ENCODE results near the gene MAML3.
A peak's percentile ranks its signal among the peaks of the same experiment; 100 is the strongest.

MAML3 gene

DNA sequence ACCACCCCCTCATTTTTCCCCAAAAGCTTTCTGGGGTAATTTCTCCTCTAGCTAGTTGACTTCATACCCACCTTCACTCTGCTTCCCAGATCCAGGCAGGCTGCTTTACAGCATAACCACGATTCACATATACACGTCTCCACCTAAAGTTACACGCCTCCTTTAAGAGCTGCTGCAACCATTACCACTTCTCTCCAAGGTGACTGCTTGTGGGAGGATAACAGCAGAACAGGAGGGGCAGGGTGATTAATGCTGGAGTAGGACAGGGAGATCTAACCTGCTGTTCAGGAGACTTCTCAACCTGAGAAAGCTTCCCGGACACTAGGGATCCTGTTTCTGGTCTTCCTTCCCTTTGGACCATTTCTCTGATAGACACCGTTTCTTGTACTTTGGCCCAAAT, 411.0 kb downstream of the MAML3 start:
- Histone ChIP-seq H3K9me3 (ENCODE audit: severe bottlenecking) (no peaks in the 10 kb centered on the region), H3K4me3 (ENCODE audit: severe bottlenecking) (no peak overlapping the region), H3K27ac (ENCODE audit: poor library complexity, severe bottlenecking) (no peak overlapping the region), H3K4me1 (ENCODE audit: insufficient read depth, poor library complexity, severe bottlenecking) (peaks cover 4% of the 10 kb centered on the region), H3K36me3 (ENCODE audit: low read depth) (no peaks in the 10 kb centered on the region), H3K27me3 (ENCODE audit: insufficient read depth, poor library complexity, severe bottlenecking) (no peaks in the 10 kb centered on the region)
- ATAC-seq (ENCODE audit: low read depth) (no peak), DNase-seq (ENCODE audit: low spot score) (no peak)
- TF ChIP-seq, protein P1, sequence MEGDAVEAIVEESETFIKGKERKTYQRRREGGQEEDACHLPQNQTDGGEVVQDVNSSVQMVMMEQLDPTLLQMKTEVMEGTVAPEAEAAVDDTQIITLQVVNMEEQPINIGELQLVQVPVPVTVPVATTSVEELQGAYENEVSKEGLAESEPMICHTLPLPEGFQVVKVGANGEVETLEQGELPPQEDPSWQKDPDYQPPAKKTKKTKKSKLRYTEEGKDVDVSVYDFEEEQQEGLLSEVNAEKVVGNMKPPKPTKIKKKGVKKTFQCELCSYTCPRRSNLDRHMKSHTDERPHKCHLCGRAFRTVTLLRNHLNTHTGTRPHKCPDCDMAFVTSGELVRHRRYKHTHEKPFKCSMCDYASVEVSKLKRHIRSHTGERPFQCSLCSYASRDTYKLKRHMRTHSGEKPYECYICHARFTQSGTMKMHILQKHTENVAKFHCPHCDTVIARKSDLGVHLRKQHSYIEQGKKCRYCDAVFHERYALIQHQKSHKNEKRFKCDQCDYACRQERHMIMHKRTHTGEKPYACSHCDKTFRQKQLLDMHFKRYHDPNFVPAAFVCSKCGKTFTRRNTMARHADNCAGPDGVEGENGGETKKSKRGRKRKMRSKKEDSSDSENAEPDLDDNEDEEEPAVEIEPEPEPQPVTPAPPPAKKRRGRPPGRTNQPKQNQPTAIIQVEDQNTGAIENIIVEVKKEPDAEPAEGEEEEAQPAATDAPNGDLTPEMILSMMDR (IDR thresholded peaks at IDR 0.05; ENCODE audit: poor library complexity, severe bottlenecking), result no peak

DNA sequence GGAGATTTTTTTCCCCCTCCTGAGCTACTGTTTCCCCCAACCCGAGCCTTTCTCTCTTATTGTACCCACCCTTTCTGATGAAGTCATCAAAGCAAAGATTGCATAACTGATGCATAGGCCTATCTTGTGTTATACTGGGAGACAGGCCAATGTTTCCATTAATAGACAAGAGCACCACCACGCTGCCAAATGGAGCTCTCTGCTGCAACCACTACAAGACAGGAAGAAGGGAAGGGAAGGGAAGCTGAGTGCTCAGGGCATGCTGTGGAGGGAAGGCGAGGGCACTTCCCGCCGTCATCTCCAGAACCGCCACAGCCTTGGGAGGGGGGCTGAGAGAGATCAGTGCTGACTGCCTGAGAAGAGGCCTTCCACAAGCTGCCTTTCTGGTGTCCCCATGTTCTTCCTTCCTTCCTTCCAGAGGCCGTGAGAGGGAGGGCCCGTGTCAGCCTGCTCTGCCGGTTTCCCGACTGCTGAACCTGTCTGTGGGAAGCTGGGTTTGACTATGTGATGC, 413.4 kb downstream of the MAML3 start:
- Histone ChIP-seq H3K9me3 (ENCODE audit: severe bottlenecking) (no peaks in the 10 kb centered on the region), H3K27ac (ENCODE audit: poor library complexity, severe bottlenecking) (no peak overlapping the region), H3K27me3 (ENCODE audit: insufficient read depth, poor library complexity, severe bottlenecking) (no peaks in the 10 kb centered on the region), H3K4me3 (ENCODE audit: severe bottlenecking) (no peak overlapping the region), H3K36me3 (ENCODE audit: low read depth) (no peaks in the 10 kb centered on the region), H3K4me1 (ENCODE audit: insufficient read depth, poor library complexity, severe bottlenecking) (peaks cover 4% of the 10 kb centered on the region)
- DNase-seq (ENCODE audit: low spot score), result no peak
- TF ChIP-seq, protein P1 (IDR thresholded peaks at IDR 0.05; ENCODE audit: poor library complexity, severe bottlenecking), result peak; percentile 28
- ATAC-seq (ENCODE audit: low read depth), result peak; percentile 89

DNA sequence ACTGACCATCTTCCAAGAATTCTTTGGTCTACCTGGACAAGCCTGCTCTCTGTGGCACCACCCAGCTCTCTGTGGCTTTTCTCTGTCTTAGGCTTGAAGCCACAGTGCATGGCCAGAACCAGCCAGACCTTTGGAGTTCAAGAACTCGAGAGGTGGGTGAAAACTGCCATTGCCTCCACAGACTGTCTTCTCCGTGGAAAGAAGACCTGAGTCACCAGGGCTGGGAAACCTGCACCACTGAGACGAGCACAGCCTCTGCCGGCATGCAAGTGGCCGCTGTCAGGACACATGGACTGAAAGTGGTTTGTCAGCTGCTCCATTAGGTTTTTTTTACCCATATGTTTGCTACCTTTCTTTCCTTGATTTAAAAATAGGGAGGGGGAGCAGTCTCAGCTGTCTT, 413.9 kb downstream of the MAML3 start:
- H3K27ac ChIP-seq (ENCODE audit: poor library complexity, severe bottlenecking), result no peak overlapping the region
- DNase-seq (ENCODE audit: low spot score) (no peak), ATAC-seq (ENCODE audit: low read depth) (peak; percentile 15; the same call in 1 of the 3 replicates)
- H3K27me3 ChIP-seq (ENCODE audit: insufficient read depth, poor library complexity, severe bottlenecking), result no peaks in the 10 kb centered on the region
- no peaks in the 10 kb centered on the region for H3K36me3 ChIP-seq (ENCODE audit: low read depth)
- no peak overlapping the region for H3K4me3 ChIP-seq (ENCODE audit: severe bottlenecking)
- H3K4me1 ChIP-seq (ENCODE audit: insufficient read depth, poor library complexity, severe bottlenecking), result peaks cover 4% of the 10 kb centered on the region
- TF ChIP-seq, protein P1 (IDR thresholded peaks at IDR 0.05; ENCODE audit: poor library complexity, severe bottlenecking), result no peak
- no peaks in the 10 kb centered on the region for H3K9me3 ChIP-seq (ENCODE audit: severe bottlenecking)

DNA sequence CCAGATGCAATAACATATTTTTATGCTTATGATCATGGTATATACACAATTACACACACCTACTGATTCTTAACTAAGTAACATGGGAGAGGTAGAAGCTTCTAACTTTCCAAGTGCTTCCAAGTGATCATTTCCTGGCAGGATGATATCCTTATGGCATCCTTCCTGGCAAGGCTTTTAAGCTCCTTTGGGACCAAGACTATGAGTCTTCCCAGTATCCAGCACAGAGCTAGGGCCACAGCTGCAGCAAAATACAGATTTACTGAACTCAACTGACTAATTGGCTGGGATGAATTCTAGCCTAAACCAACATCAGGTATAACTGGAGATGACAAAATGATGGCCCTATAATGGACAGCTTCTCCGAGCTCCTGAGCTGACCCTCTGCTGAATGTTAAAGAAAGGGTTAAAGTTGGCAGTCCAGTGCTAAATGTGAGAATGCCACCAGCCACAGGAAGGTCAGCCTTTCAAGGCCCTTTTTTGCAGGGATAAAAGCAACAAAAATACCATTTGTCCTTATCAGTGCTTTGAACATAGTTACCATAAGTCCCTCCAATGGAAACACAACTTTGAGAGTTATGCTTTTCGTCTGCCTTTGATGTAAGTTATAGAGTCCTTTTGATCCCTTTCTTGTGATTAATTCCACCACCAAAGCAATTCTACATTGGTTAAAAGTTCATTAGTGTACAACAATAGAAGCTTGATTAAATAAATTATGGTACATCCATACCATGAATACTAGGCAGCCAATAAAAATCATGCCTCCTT, 415.0 kb downstream of the MAML3 start:
- H3K27ac ChIP-seq (ENCODE audit: poor library complexity, severe bottlenecking), result no peak overlapping the region
- no peaks in the 10 kb centered on the region for H3K27me3 ChIP-seq (ENCODE audit: insufficient read depth, poor library complexity, severe bottlenecking)
- no peak overlapping the region for H3K4me3 ChIP-seq (ENCODE audit: severe bottlenecking)
- no peaks in the 10 kb centered on the region for H3K9me3 ChIP-seq (ENCODE audit: severe bottlenecking)
- TF ChIP-seq, protein P1 (IDR thresholded peaks at IDR 0.05; ENCODE audit: poor library complexity, severe bottlenecking), result no peak
- H3K36me3 ChIP-seq (ENCODE audit: low read depth), result no peaks in the 10 kb centered on the region
- peaks cover 9% of the 10 kb centered on the region for H3K4me1 ChIP-seq (ENCODE audit: insufficient read depth, poor library complexity, severe bottlenecking)
- no peak for ATAC-seq (ENCODE audit: low read depth)
- no peak for DNase-seq (ENCODE audit: low spot score)

DNA sequence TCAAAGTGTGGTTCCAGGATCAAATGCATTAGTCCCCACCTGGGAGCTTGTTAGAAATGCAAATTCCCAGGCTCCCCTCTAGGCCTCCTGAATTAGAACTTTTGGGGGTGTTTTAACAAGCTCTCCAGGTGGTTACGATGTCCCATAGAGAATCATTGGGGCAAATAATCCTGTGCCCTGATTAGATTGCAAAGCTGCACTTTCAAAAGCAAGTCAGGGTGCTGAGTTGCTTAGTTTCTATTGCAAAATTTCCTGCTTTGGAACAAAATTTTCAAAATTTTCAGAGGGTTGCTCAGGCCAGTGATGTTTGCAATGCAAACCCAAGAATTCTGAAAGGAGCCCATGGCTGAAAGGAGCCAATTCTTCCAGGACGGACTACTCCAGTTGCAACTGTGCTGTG, 417.3 kb downstream of the MAML3 start:
- H3K4me3 ChIP-seq (ENCODE audit: severe bottlenecking), result no peak overlapping the region
- TF ChIP-seq, protein P1 (IDR thresholded peaks at IDR 0.05; ENCODE audit: poor library complexity, severe bottlenecking), result no peak
- H3K27me3 ChIP-seq (ENCODE audit: insufficient read depth, poor library complexity, severe bottlenecking), result no peaks in the 10 kb centered on the region
- no peak for DNase-seq (ENCODE audit: low spot score)
- no peak for ATAC-seq (ENCODE audit: low read depth)
- H3K36me3 ChIP-seq (ENCODE audit: low read depth), result no peaks in the 10 kb centered on the region
- H3K27ac ChIP-seq (ENCODE audit: poor library complexity, severe bottlenecking), result no peak overlapping the region
- no peaks in the 10 kb centered on the region for H3K9me3 ChIP-seq (ENCODE audit: severe bottlenecking)
- H3K4me1 ChIP-seq (ENCODE audit: insufficient read depth, poor library complexity, severe bottlenecking), result peaks cover 9% of the 10 kb centered on the region

All from RWPE2 (cell line).